RWPE1 (cell line): ENCODE results near the gene PCDHGB6.
"Not testable (repeated sequence)": the region's sequence is repeated elsewhere in the genome, so short reads cannot be mapped to it uniquely, and the experiment has no call there.

Source experiments
- CTCF ChIA-PET: fragments of 350-600 bp; sonication (Branson Sonifier 250); formaldehyde crosslinking; extraction: SDS; loops from one replicate; lab custom pipeline; 2021; lab: Yijun Ruan, JAX
- POLR2A ChIA-PET: fragments of 400-600 bp; formaldehyde crosslinking; extraction: SDS; loops from one replicate; lab custom pipeline; 2020; ENCODE audit warnings: antibody characterized with exemption; ENCODE audit not compliant: low non-redundant PET; lab: Yijun Ruan, JAX
- DNase-seq: peaks from one replicate; pipeline ENCODE4 v3.0.0; 2012; ENCODE audit warnings: low spot score
- H3K27ac ChIP-seq: fragments of 450-650 bp; 2 replicates; pipeline ENCODE4 v1.5.1; 2017
- TF ChIP-seq, protein P1 (sequence below): fragments of 450-650 bp; conservative IDR thresholded peaks from 2 replicates; pipeline ENCODE4 v1.5.1; 2017; ENCODE audit warnings: low read depth, mild to moderate bottlenecking

PCDHGB6 gene

DNA sequence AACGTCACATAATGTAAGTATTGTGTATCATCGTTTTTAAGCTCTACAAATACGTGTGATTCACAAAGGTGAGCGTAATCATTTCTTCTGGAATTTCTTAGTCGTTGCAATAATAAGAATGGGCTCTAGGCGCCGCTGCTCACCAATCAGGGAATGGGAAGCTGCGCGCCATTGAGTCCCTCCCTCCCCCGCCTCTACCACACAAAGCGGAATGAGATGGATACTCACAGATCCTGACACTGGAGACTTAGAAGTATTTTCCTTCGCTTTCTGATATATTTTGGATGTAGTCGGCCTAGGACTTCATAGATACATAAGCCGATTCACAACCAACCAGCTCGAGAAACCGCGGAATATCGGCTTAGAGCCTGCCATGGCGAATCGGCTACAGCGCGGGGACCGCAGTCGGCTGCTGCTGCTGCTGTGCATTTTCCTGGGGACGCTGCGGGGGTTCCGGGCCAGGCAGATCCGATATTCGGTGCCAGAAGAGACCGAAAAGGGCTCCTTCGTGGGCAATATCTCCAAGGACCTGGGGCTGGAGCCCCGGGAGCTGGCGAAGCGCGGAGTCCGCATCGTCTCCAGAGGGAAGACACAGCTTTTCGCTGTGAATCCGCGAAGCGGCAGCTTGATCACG is 13.2 kb downstream of the PCDHGB6 start, which contains the start of gene PCDHGA11:
Gene PCDHGA11, plus strand, starts transcription at position 197 of the 634 bp plus-strand sequence. Its CDS starts 177 bp downstream, at position 374.
- POLR2A ChIA-PET = no interaction called here

DNA sequence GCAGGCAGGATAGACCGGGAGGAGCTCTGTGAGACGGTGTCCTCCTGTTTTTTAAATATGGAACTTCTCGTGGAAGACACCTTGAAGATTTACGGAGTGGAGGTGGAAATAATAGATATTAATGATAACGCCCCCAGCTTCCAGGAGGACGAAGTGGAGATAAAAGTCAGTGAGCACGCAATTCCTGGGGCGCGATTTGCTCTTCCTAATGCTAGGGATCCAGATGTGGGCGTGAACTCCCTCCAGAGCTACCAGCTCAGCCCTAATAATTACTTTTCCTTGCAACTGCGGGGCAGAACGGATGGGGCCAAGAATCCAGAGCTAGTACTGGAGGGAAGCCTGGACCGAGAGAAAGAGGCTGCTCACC is 13.7 kb downstream of the PCDHGB6 start:
- H3K27ac ChIP-seq = no peak overlapping the region
- DNase-seq = no peak
- TF ChIP-seq, protein P1, sequence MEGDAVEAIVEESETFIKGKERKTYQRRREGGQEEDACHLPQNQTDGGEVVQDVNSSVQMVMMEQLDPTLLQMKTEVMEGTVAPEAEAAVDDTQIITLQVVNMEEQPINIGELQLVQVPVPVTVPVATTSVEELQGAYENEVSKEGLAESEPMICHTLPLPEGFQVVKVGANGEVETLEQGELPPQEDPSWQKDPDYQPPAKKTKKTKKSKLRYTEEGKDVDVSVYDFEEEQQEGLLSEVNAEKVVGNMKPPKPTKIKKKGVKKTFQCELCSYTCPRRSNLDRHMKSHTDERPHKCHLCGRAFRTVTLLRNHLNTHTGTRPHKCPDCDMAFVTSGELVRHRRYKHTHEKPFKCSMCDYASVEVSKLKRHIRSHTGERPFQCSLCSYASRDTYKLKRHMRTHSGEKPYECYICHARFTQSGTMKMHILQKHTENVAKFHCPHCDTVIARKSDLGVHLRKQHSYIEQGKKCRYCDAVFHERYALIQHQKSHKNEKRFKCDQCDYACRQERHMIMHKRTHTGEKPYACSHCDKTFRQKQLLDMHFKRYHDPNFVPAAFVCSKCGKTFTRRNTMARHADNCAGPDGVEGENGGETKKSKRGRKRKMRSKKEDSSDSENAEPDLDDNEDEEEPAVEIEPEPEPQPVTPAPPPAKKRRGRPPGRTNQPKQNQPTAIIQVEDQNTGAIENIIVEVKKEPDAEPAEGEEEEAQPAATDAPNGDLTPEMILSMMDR = no peak
- ChIA-PET POLR2A (no interaction called here), CTCF (interaction anchor here (0.6 to 0.7 kb wide), 2 partner anchors 11 to 159 kb away, joined by 3 read pairs; no protein-coding TSS in a partner anchor)

More for the DNA sequence above, 13.2 kb downstream of the PCDHGB6 start, which contains the start of gene PCDHGA11:
- TF ChIP-seq, protein P1 = no peak
- CTCF ChIA-PET = interaction anchor here (0.7 to 0.9 kb wide), 3 partner anchors 12 to 164 kb away, joined by 3 to 4 read pairs (median 4); no protein-coding TSS in a partner anchor
- no peak within 1 kb of the TSS for H3K27ac ChIP-seq
- no peak for DNase-seq

DNA sequence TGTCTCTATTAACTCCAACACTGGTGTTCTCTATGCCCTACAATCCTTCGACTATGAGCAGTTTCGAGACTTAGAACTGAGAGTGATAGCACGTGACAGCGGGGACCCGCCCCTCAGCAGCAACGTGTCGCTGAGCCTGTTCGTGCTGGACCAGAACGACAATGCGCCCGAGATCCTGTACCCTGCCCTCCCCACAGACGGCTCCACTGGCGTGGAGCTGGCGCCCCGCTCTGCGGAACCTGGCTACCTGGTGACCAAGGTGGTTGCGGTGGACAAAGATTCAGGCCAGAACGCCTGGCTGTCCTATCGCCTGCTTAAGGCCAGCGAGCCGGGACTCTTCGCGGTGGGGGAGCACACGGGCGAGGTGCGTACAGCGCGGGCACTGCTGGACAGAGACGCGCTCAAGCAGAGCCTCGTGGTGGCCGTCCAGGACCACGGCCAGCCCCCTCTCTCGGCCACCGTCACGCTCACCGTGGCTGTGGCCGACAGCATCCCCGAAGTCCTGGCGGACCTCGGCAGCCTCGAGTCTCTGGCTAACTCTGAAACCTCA is 15.0 kb downstream of the PCDHGB6 start:
- CTCF ChIA-PET = interaction anchor here (0.6 kb wide), 1 partner anchor 90 kb away, joined by 3 read pairs; no protein-coding TSS in a partner anchor
- TF ChIP-seq, protein P1 = no peak
- POLR2A ChIA-PET = no interaction called here
- DNase-seq = no peak
- H3K27ac ChIP-seq = no peak overlapping the region

DNA sequence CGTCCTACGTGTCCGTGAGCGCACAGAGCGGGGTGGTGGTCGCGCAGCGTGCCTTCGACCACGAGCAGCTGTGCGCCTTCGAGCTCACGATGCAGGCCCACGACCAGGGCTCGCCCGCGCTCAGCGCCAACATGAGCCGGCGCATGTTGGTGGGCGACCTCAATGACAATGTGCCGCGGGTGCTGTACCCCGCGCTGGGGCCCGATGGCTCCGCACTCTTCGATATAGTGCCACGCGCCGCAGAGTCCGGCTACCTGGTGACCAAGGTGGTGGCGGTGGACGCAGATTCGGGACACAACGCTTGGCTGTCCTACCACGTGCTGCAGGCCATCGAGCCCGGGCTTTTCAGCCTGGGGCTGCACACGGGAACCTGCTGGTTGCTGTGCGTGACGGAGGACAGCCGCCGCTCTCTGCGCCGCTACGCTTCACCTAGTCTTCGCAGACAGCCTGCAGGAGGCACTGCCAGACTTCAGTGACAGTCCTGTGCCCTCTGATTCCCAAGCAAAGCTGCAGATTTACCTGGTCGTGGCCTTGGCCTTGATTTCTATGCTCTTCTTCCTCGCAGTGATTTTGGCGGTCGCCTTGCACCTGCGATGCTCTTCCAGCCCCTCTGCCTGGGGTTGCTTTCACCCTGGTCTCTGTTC is 20.1 kb downstream of the PCDHGB6 start:
- H3K27ac ChIP-seq = no peak overlapping the region
- TF ChIP-seq, protein P1 = no peak
- POLR2A ChIA-PET = no interaction called here
- CTCF ChIA-PET = interaction anchor here (0.5 to 0.8 kb wide), 3 partner anchors 10 to 80 kb away, joined by 3 to 5 read pairs (median 4); partner anchors contain the start of gene PCDHGB7
- no peak for DNase-seq

DNA sequence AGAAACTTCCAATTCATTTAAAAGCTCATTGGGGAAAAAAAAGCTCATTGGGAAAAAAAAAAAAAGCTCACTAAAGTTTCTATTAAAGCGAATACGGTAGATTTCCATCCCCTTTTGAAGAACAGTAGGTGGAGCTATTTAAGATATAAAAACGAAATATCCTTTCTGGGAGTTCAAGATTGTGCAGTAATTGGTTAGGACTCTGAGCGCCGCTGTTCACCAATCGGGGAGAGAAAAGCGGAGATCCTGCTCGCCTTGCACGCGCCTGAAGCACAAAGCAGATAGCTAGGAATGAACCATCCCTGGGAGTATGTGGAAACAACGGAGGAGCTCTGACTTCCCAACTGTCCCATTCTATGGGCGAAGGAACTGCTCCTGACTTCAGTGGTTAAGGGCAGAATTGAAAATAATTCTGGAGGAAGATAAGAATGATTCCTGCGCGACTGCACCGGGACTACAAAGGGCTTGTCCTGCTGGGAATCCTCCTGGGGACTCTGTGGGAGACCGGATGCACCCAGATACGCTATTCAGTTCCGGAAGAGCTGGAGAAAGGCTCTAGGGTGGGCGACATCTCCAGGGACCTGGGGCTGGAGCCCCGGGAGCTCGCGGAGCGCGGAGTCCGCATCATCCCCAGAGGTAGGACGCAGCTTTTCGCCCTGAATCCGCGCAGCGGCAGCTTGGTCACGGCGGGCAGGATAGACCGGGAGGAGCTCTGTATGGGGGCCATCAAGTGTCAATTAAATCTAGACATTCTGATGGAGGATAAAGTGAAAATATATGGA is 22.7 kb downstream of the PCDHGB6 start, which contains the start of gene PCDHGA12:
Gene PCDHGA12, plus strand, starts transcription at position 176 of the 782 bp plus-strand sequence. Its CDS starts 253 bp downstream, at position 429.
- TF ChIP-seq, protein P1 = no peak
- POLR2A ChIA-PET = no interaction called here
- CTCF ChIA-PET = interaction anchor here (0.6 to 1.5 kb wide), 9 partner anchors 90 to 337 kb away, joined by 3 to 8 read pairs (median 4); partner anchors contain the start of gene PCDHB11
- peak; percentile 60 for DNase-seq
- no peak within 1 kb of the TSS for H3K27ac ChIP-seq

DNA sequence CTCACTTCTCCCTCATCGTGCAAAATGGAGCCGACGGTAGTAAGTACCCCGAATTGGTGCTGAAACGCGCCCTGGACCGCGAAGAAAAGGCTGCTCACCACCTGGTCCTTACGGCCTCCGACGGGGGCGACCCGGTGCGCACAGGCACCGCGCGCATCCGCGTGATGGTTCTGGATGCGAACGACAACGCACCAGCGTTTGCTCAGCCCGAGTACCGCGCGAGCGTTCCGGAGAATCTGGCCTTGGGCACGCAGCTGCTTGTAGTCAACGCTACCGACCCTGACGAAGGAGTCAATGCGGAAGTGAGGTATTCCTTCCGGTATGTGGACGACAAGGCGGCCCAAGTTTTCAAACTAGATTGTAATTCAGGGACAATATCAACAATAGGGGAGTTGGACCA is 23.5 kb downstream of the PCDHGB6 start:
- POLR2A ChIA-PET = no interaction called here
- DNase-seq = no peak
- CTCF ChIA-PET = interaction anchor here (0.5 to 1.5 kb wide), 3 partner anchors 42 to 133 kb away, joined by 4 to 7 read pairs (median 4); no protein-coding TSS in a partner anchor
- H3K27ac ChIP-seq = no peak overlapping the region
- TF ChIP-seq, protein P1 = no peak

DNA sequence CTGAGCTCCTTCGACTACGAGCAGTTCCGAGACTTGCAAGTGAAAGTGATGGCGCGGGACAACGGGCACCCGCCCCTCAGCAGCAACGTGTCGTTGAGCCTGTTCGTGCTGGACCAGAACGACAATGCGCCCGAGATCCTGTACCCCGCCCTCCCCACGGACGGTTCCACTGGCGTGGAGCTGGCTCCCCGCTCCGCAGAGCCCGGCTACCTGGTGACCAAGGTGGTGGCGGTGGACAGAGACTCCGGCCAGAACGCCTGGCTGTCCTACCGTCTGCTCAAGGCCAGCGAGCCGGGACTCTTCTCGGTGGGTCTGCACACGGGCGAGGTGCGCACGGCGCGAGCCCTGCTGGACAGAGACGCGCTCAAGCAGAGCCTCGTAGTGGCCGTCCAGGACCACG is 24.5 kb downstream of the PCDHGB6 start:
- CTCF ChIA-PET = interaction anchor here (0.6 kb wide), 1 partner anchor 125 kb away, joined by 3 read pairs; no protein-coding TSS in a partner anchor
- H3K27ac ChIP-seq, DNase-seq, POLR2A ChIA-PET: not testable (repeated sequence)

DNA sequence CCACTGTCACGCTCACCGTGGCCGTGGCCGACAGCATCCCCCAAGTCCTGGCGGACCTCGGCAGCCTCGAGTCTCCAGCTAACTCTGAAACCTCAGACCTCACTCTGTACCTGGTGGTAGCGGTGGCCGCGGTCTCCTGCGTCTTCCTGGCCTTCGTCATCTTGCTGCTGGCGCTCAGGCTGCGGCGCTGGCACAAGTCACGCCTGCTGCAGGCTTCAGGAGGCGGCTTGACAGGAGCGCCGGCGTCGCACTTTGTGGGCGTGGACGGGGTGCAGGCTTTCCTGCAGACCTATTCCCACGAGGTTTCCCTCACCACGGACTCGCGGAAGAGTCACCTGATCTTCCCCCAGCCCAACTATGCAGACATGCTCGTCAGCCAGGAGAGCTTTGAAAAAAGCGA is 24.9 kb downstream of the PCDHGB6 start:
- CTCF ChIA-PET = interaction anchor here (0.6 kb wide), 2 partner anchors 11 to 125 kb away, joined by 3 read pairs; no protein-coding TSS in a partner anchor
- H3K27ac ChIP-seq, DNase-seq, POLR2A ChIA-PET: not testable (repeated sequence)
